Colon (tissue), 2 donors: ENCODE results near the gene WDFY1.
"Not testable (repeated sequence)": the region's sequence is repeated elsewhere in the genome, so short reads cannot be mapped to it uniquely, and the experiment has no call there.

Source experiments
- FAIRE-seq: peaks from 2 replicates; lab custom pipeline; 2012; peaks lifted over from hg19 to GRCh38; lab: Jason Lieb, UNC
- donor health status: control.
- donor health status: control.

WDFY1 gene

DNA sequence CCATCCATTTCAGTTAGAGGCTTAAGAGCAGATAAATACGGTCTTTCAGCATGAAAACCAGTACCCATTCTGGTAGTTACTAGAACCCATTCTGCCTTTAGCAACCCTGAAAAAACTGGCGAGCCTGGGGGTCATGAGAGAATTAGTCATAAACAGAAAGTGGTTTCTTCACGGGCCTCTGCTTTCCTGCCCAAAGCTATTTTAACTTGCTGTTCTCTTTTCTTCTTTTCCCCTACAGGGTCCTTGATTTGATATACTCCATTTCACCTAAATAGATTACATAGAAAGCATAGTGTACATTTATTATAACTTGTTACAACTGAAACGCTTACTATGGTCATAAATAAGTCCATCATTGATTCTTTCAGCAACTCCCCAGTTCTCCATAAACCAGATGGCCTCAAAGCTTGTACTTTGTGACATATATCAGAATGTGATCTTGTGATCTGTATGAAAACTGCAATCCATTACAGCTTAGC is 48.3 kb downstream of the WDFY1 start:
- no peak for FAIRE-seq

DNA sequence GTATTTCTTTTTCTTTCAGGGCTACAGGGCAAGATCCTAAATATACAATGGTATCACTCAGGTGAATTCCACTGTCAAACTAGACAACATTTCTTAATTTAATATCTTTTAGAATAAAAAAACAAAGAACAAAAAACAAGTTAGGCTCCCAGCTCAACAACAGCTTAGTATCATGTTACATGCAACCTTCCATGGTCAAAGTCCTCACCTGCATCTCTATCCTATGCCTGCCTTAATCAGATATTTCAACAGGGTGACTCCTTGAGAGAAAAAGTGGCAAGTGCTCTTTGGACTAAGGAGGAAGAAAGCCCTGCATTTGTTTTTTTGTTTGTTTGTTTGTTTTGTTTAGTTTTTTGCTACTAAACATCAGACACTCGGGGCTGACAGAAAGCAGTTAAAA is 50.2 kb downstream of the WDFY1 start:
- FAIRE-seq, result no peak

DNA sequence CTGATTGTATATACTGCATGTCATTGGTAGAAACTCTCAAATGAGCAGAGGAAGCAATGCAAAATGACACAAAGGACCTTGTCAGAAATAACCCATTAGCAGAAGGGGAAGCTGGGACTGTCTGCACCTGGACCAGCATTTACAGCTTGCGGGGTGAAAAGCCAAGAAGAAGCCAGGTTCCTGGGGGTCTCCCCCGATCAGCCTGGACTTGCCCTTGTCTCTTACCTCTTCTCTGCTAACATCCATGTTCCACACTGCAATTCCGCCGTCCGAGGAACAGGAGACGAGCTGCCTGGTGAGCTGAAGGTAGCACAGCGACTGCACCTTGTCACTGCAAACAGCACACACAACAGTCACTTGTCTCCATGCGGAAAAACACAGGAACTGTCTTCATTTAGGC is 51.1 kb downstream of the WDFY1 start:
- no peak for FAIRE-seq

DNA sequence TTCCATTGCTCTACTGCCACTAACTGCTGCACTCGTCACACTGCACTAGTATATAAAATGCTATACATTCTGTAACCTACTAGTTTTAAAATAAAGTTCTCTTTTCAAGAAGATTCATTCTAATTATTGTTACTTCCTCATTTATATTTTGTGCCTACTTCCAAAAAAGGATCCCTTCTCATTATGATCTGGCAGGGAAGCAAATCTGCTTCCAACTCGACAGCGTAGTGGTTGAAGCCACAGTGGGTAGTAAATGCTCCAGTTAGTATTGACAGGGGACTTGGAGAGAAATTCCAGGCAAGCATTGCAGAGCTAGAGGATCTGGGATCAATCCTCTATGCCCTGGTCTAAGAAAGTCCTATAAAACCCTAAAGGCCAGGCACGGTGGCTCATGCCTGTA is 54.4 kb downstream of the WDFY1 start:
- FAIRE-seq, result no peak

DNA sequence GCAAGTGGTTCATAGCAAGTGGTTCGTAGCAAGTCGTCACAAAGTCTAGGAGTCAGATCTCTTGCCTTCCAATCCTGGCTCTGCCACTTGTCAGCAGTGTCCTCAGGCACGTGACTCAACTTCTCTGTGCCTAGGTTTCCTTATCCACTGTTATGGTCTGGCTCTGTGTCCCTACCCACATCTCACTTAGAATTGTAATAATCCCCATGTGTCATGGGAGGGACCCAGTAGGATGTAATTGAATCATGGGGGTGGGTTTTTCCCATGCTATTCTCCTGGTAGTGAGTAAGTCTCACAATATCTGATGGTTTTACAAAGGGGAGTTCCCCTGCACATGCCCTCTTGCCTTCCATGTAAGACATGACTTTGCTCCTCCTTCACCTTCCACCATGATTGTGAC is 55.9 kb downstream of the WDFY1 start:
- no peak for FAIRE-seq

DNA sequence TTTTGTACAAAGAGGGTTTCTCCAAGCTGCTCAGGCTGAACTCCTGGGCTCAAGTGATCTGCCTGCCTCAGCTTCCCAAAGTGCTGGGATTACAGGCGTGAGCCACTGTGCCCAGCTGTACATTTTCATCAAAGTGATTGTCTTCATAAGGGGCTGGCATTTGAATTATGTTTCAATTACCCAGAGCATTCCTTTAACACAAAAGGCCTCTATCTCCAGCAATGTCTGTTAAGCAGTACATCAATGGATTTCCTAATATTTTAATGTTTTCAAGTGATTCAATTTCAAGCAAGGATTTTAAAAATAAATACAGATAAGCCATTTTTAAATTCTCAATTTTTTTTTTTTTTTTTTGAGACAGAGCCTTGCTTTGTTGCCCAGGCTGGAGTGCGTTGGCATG is 56.9 kb downstream of the WDFY1 start:
- FAIRE-seq, result no peak

DNA sequence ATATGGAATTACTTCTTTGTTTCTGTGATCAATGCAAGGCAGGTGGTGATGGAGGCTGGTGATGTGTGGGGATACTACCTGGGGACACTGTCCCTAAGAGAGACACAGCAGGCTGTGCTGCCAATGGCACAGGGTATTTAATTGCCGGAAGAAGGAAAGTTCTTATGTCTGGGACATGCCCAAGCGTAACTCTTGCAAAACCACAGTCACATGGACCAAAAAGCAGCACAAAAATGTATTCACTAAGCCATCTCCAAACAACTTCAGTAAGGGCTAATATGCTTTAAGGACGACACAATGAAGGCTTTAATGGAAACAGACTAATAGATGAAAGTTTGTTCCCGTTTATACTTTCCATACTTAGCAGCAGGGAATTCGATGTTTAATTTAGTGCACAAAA is 58.0 kb downstream of the WDFY1 start:
- no peak for FAIRE-seq

DNA sequence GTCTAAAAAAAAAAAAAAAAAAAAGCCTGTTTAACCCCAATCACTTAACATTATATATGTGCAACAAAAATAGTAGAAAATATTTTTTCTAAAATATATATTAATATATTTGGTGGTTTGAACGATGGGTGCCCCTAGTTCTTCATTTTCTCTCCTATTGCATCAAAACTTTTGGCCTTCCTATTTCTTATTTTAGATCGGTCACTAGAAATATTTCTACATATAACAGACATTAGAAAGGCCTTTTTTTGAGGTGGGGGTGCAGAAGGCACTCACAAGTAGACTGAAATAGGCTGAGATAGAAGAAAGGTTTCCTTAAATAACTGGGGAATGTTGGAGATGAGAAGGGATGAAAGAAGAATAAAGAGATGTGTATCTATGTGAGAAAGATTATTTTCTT is 58.4 kb downstream of the WDFY1 start:
- no peak for FAIRE-seq

DNA sequence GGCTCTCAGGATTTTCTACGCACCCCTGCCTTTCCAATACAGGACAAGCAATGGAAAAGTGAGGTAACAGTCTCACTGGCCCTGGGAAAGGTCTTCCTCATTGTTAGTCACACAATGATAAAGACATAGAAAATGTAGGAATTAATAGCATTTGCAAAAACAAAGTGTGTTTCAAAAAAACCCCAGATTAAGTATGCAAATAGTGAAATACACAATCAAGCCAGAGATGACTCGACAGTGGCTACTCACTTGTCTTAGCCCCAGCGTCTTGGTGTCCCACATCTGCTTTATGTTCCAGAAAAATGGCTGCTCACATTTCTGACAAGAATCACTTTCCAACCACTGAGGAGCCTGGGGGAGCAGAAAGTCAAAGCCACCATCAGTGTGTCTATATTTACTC is 60.7 kb downstream of the WDFY1 start:
- FAIRE-seq, result no peak

DNA sequence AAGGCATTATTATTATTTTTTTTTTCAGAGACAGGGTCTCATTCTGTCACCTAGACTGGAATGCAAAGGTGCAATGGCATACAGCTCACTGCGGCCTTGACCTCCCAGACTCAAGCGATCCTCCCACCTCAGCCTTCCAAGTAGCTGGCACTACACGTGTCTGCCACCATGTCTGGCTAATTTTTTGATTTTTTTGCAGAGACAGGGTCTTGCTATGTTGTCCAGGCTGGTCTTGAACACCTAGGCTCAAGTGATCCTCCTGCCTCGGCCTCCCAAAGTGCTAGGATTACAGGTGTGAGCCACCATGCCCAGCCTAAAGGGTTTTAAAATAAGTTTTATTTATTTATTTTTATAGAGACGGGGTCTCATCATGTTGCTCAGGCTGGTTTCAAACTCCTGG is 62.4 kb downstream of the WDFY1 start:
- FAIRE-seq, result no peak

DNA sequence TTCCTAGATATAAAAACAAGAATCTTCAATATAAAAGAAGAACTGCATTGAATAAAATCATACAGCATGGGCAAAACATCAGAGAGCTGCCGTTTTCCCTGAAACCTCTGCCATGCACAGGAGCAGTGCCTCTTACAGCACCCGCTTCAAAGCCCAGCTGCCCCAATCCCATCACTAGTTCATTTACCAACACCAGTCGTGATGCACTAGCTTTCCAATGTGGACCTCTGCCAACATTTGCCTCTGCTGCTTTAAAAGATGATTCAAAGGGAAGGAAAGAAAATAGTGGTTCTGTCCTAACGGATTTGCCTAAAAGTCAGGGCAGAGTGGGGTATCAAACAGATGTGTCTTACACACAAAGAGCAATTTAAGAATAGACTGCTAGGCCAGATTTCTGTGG is 64.3 kb downstream of the WDFY1 start:
- FAIRE-seq, result no peak

DNA sequence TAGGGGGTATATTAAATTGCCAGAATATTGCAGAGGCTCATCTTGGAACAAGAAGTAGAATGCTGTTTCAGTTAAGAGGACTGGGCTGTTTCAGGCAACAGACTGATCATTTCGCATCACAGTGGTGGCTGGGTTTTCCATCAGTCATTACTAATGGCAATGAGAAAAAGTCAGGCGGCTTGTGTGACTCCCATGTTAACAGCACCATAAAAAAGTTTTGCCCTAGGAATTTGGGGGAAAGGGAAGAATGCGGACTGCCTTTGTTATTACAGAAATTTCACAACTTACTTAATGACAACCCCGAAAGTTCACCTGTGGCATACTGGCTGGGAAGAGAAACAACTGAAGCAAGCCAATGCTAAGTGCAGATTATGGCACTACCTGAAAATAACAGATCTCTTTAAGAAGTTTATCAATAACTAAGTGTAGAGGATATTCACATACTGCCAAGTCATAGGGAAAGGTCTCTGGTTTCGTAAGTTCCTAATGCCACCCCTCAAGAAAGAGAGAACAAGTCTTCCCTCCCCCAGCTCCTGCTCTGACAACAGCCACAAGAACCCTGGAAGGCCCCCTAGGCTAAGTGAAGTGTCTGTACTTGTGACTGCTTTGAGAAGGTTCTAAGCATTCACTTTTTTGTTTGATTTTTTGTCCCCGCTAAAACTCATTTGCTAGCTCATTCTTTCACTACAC is 67.3 kb downstream of the WDFY1 start:
- no peak for FAIRE-seq

DNA sequence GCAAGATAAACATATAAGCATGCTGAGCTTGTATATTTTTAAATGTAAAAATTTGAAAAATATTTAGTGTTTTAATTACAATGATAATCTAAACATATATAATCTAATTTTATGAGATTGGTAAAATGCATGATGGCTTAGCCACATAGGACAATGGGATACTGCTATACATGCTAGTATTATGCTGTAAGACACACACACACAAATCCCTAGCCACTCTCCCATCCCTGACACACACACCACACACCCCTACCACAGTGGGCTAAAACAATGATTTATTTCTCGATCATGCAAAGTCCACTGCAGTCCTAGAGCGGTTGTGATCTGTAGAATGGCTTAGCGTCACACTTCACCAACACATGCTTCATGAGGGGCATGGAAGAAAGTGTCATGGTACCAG is 71.5 kb downstream of the WDFY1 start:
- FAIRE-seq, result no peak

DNA sequence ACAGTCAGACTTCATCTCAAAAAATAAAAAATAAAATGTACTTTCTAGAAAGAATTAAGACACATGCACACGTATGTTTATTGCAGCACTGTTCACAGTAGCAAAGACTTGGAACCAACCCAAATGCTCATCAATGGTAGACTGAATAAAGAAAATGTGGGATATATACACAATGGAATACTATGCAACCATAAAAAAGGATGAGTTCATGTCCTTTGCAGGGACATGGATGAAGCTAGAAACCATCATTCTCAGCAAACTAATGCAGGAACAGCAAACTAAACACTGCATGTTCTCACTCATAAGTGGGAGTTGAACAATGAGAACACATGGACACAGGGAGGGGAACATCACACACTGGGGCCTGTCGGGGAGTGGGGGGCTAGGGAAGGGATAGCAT is 72.4 kb downstream of the WDFY1 start:
- not testable (repeated sequence) for FAIRE-seq

DNA sequence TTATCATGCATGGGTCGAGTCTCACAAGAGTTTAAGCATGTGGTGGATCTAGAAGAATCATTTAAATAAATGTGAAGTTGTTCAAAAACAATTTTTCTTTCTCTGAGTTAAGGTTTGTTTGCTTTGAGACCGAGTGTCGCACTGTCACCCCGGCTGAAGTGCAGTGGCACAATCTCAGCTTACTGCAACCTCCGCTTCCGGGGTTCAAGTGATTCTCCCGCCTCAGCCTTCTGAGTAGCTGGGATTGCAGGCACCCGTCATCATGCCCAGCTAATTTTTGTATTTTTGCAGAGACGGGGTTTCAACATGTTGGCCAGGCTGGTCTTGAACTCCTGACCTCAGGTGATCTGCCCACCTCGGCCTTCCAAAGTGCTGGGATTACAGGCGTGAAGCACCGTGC is 73.5 kb downstream of the WDFY1 start:
- FAIRE-seq, result not testable (repeated sequence)

DNA sequence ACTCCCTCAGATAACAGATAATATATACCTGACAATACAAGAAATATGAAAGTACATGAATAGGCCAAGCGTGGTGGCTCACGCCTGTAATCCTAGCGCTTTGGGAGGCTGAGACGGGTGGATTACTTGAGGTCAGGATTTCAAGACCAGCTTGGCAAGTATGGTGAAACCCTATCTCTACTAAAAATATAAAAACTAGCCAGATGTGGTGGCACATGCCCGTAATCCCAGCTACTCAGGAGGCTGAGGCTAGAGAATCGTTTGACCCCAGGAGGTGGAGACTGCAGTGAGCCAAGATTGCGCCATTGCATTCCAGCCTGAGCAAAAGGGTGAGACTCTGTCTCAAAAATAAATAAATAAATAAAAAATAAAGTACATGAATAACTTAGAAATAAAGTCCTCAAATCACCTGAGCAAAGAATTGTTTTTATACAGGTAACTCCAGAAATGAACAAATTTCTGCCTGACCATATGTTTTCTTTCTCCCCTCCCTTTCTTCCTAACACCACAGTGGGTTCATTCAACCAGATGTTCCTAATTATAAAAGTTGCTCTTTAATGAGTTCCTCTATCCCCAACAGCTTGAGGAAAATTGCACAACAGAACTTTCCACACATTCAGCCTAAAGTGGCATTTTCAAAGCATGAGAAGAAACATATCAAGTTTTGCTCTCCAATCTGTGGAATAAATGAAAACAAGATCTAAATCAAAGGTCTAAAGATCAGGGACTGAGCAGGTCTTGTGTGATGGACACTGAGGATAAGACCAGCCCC is 74.1 kb downstream of the WDFY1 start:
- FAIRE-seq, result no peak

DNA sequence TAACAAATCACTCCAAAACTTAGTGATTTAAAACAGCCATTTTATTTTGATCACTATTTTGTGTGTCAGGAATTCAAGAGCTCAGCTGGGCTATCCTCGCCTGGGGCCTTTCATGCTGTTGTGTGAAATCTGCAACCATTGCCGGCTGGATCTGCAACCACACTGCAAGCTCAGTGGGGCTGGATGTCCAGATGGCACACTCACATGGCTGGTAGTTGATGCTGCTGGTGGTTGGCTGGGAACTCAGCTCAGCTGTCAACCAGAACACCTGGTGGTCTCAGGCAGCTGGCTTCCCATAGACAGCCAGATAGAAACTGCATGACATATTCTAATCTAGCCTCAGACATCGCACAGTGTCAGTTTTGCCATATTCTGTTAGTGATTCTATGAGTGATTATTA is 77.1 kb downstream of the WDFY1 start:
- FAIRE-seq, result no peak

DNA sequence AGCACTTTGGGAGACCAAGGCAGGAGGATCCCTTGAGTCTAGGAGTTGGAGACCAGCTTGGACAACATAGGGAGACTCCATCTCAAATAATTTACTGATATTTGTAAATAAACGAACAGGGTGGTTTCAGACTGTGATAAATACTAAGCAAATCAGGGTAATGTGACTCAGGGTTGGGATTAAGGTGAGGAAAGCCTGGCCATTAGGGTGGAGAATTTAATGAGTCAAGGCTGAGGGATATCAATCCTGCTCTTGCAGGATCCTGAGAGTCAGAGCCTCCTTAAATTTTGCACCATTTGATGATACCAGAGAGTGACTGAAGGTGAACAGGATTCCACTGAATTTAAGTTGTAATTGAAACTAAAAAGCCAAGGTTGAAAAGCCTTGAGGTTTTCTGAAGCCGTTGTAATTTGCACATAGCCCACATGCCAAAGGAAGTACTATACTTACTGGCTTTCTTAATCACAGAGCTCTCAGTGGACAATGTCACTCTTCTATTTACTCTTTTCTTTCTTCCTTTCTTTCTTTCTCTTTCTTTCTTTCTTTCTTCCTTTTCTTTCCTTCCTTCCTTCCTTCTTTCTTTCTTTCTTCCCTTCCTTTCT is 79.1 kb downstream of the WDFY1 start:
- no peak for FAIRE-seq

DNA sequence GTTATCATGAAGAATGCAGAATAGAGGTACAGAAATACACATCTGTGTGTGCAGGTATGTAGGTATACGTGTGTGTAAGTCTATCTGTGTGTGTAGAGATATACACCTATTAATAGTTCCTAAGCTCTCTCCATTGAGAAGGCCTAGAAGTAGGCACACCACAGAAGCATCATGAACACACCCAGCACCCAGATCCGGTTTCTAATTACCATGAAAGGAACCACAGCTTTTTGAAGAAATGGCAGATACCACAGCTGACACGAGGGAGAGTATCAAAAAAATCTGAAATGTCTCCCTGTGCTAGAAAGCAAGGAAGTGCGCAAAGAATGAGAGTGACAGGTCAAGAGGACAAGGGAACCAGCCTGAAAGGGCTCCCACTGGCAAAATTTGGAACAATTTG is 80.0 kb downstream of the WDFY1 start:
- FAIRE-seq, result no peak

DNA sequence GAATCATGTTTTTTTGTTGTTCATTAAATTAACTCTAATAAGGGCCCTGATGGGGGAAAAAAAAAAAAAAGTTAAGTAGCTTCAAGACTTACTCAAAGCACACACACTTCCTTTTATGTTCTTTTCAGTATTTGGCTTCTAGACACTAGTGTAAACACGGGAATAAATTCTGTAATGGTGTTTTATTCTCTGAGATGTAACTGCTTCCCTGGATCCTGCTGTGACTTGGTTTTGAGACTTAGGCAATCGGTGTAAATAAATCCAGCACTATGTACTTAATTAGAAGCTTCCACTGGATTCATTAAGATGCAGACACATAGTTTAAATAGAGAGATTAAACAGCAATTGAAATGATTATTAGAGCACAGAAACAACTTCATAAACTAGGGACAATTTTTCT is 81.6 kb downstream of the WDFY1 start:
- no peak for FAIRE-seq

DNA sequence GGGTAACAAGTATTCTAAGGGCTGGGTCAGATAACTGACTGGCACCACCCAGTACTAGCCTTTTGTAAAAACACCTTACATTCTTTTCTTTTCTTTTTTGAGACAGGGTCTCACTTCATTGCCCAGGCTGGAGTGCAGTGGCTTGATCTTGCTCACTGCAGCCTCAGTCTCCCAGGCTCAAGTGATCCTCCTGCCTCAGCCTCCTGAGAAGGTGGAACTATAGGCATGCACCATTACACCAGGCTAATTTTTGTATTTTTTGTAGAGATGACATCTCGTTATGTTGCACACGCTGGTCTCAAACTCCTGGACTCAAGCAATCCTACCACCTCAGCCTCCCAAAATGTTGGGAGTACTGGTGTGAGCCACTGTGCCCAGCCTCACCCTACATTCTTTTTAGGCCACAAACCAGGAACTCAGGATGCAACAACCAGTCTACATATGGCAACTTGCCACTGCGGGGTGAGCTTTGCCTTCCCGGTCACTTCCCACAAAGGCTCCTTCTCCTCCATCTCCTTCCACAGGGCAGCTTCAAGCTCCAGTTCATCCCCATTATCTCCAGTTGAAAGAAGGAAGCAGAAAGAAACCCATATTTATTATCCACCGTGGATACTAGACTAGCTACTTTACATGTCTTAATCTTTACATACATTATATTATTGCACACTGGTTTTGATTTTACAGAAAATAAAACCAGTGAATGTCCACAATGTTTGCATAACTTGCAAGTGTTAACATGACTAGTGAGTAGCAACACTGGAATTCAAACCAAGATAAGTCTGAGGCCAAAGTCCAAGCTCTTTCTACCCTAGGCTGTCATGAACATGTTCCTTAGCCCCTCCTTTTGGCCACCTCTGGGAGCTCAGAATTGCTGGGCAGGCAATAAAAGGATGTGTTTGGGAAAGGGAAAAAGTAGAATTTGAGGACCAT is 84.1 kb downstream of the WDFY1 start:
- no peak for FAIRE-seq

DNA sequence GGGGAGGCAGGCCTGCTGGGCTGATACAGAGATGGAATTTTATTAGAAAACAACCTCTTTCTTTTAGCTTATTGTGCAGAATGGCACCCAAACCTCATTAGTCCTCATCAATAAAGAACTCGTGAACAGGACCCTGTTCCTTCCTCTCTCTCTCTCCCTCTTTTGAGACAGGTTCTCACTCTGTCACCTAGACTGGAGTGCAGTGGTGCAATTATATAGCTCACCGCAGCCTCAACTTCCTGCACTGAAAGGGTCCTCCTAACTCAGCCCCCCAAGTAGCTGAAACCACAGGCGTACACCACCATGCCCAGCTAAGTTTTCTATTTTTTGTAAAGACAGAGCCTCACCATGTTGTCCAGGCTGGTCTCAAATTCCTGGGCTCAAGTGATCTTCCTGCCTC is 86.1 kb downstream of the WDFY1 start:
- FAIRE-seq, result no peak
